HG03280 (cell line): Measurements from ENCODE around the gene ATAD5.
"Not testable (repeated sequence)": the region's sequence is repeated elsewhere in the genome, so short reads cannot be mapped to it uniquely, and the experiment has no call there.

Source experiments
- ATAC-seq: cut with Tn5 transposase; IDR thresholded peaks from one replicate; pipeline ENCODE4 v1.9.1; 2021; ENCODE audit warnings: mild to moderate bottlenecking, moderate library complexity; ENCODE audit not compliant: unreplicated experiment

ATAD5 gene

DNA sequence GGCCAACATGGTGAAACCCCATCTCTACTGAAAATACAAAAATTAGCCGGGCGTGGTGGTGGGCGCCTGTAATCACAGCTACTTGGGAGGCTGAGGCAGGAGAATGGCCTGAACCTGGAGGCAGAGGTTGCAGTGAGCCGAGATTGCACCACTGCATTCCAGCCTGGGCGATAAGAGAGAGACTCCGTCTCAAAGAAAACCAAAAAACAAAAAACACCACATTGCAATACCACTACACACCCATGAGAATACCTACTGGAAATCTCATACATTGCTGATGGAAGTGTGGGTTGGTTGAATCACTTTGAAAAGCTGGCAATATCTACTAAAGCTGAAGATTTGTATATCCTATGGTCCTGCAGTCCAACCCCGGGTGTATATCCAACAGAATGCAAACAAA lies 78.4 kb downstream of the ATAD5 start:
- ATAC-seq, result not testable (repeated sequence)

DNA sequence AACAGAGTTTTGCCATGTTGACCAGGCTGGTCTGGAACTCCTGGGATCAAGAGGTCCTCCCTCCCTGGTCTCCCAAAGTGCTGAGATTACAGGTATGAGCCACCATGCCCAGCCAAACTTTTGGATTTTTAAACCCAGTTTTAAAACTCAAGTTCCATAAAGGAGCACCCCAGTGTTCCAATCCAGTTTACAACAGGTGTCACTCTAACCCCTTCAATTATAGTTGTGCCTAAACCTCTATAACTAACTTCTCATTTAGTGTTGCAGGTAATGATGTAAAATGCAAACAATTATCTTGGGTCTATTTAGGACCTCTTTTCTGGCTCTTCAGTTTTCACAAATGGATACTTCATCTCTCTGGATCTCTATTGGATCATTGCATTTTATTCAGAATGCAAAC lies 82.2 kb downstream of the ATAD5 start:
- ATAC-seq, result no peak

DNA sequence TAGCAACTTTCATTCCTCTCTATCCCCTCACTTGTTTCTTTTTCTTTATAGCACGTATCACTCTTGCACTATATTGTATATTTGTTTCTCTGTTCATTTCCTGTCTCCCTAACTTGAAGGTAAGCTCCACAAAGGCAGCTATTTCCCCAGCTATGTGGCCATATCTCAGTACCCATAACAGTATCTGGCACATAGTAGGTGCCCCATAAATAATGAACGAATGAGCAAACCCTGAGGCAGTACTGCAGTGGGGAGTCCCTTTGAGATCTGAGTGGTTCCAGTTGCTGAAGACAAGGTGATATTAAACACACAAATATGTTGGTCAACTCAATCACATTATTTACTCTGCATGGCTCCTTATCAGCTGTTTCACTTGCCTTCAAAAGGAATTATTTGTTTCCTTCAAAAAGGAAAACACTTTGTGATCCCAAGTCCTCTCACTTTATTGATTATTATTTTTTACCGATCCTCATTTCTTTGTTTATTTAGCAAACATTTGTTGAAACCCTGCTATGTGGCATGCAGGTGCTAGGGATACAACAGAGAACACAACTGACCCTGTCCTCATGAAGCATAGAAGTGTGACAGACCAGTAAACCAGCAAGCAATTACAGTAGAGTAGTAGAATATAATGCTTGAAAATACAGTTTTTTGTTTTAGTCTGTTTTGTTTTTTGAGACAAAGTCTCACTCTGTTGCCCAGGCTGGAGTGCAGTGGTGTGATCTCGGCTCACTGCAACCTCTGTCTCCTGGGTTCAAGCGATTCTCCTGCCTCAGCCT lies 84.3 kb downstream of the ATAD5 start:
- ATAC-seq, result no peak

DNA sequence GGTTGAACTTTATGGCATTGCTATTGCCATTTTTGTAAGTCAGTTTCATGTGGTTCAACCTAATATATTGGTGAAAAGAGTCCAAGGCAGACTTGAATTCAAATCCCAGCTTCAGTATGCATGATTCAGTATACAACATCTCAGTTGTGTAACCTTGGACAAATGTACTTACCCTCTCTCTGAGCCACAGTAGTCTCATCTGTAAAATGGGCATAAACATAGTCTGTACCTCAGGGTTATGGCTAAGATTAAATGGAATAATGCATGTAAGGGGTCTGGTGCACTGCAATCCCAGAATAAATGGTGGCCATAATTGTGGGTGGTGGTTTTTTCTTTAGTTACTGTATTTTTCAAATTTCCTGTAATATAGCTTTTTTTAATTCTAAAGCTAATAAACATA lies 85.3 kb downstream of the ATAD5 start:
- no peak for ATAC-seq

DNA sequence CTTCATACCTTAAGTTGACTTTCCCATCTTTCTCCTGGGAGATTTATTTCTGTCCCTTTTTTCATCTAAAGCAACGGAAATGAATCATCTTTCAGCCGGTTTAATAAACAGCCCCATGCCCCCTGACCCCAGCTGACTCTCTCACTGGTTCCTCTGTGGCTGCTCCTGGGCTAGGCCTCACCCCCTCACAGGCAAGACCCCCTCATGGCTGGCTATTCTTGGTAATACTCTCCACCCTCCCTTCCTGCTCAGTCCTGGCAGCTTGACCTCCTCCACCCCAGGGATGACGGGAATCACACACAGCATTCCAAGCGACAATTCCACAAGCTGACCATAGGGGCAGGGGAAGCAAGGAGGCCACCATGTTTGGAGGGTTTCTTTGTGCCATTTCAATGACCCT lies 88.5 kb downstream of the ATAD5 start:
- no peak for ATAC-seq

DNA sequence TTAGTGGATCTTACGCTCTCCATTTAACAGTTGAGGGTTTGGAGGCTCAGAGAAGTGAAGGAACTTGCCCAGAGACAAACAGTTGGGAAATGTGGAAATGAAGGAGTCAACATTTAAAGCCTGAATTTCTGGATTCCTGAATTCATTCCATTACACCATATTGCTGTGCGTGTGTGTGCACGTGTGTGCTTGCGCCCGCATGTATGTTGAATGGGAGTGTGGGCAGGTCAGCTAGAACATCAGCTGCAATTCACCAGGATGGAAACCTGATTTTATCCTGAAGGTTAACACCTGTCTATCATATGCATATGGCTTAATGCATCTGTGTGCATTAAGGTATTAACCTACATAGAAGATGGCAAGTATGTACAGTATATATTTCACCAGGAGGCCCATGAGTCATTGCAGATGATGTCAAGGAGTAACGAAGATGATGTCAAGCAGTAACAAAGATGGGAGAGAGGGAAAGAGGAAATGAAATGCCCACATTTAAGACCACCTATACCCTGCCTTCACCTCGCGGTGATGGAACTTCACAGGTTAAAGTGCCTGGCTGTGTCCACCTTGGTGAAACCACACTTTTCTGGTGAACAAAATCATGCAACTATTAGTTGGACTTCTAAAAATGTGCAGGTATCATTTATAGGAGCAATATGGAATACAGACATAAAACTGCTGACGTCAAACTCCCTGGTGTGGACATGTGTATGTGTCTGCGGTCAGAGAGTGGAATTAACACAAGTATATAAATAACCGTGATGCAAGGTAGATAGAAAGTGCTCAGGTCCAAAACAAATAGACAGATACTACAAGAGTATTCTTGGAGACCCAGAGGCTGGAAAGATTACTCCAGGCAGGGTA lies 89.1 kb downstream of the ATAD5 start:
- ATAC-seq, result no peak

DNA sequence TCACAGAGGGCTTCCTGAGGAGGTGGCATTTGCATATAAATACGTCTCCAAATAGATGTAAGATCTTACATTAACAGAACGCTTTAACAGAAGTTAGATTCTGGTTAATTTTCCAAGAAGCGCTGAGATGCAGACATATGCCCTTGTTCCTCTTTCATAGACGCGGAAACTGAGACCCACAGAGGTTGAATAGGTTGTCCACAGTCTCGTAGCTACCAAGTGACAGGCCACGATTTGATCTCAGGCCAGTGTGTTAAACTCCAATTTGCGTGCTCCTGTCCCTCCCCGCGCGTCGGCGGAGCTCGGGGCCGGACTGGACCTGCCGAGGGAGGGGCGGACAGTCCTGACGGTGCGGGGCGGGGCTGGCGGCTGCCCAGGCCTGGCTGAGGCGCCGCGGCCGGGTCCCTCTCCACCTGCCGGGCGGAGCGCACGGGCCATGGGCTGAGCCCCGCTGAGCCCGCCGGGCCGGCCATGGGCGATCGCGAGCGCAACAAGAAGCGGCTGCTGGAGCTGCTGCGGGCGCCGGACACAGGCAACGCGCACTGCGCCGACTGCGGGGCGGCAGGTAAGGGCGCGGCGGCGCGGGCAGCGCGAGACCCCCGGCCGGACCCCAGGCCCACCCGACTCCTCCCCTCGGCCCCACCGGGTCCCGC lies 89.9 kb downstream of the ATAD5 start, which contains the start of gene ADAP2:
TSS of gene ADAP2 (plus strand) at position 402 of the 653 bp plus-strand sequence. CDS start at position 472, 70 bp downstream.
- ATAC-seq, result no peak

DNA sequence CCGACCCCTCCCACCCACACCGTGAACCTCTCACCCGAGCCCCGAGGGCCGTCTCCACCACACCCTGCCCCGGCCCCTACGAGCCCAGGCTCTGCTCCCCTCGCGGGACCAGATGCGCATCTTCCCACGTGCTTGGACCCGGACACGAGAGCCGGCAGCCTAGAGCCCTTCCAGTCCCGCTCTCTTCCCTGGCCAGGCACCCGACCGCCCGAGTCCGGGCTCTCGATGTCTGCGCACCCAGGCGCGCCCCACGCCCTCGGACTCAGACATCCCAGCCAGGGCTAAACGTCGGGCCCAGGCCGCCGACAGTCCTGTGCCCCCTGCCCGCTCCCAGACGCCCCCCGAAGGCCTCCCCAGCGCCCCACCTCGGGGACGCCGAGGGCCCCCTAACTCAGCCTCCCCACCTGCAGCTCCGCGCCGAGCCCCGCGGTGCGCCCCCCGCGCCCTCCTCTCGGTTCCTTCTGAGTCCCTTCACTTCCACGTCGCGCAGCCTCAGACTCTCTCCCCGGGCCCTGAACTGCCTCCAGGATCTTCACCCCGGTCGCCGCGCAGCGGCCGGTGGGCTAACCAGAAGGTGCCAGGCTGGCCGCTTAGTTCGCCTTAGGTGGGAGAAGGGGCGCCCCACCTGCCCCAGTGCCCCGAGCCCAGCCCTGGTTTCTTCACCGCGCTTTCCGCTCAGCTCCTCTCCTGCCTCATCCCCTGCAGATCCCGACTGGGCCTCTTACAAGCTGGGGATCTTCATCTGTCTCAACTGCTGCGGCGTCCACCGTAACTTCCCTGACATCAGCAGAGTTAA lies 90.7 kb downstream of the ATAD5 start:
- no peak for ATAC-seq

DNA sequence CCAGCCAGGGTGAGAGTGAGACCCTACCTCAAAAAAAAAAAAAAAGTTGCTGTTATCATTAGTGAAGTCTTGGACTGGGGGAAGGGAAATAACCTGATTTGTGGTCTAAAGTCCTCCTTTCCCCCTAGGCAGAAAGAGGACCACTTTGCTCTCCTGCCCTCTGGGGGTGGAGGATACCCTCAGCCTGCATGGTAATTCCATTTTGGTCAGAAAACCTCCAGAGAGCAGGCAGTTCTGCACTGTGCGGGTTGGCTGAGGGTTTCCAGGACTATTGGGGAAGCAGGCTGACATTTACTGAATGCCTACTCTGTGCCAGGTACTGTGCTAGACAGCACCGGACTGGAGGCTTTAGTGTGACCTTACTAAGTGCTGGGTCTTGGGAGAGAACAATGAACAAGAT lies 92.6 kb downstream of the ATAD5 start:
- ATAC-seq, result no peak

DNA sequence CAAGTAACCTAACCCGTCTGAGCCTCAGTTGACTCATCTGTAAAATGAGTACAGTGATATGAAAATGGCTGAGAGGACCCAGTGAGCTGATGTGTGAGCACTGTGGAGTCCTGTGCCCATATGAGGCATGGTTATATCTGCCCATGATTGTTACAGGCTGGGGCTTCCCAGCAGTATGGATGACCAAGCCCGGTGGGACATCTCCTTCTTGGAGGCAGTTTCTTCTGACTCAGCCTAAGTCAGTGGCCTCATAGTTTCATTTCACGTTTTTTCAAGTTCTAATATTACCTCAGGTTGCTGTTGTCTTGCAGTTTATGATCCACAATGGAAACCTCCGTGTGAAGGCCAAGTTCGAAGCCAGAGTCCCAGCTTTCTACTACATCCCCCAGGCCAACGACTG lies 94.8 kb downstream of the ATAD5 start:
- no peak for ATAC-seq

DNA sequence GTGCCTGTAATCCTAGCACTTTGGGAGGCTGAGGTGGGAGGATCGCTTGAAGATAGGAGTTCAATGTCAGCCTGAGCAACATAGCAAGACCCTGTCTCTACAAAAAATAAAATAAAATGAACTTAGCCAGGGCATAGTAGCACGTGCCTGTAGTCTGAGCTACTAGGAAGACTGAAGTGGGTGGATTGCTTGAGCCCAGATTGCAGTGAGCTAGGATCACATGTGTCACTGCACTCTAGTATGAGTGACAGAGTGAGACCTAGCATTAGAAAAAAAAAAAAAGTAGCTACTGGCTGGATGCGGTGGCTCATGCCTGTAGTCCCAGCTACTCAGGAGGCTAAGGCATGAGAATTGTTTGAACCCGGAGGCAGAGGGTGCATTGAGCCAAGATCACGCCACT lies 96.0 kb downstream of the ATAD5 start:
- ATAC-seq, result no peak

DNA sequence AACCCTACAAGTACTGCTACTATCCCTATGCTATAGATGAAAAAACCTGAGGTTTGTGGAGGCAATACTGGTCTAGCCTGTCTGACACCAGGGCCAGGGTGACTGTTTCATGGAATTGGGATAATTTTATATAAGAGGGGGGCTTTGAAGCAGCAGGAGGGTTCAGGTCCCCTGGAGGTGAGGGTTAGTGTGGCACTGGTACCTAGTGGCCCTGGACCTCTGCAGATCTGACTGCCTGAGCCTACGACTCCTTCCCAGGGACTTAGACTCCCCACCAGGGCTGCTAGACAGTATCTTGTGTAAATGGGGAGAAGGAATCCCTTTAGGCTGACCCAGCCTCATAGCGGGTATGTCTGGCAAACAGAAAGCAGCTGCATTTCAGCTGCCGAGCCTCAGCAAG lies 96.8 kb downstream of the ATAD5 start:
- no peak for ATAC-seq

DNA sequence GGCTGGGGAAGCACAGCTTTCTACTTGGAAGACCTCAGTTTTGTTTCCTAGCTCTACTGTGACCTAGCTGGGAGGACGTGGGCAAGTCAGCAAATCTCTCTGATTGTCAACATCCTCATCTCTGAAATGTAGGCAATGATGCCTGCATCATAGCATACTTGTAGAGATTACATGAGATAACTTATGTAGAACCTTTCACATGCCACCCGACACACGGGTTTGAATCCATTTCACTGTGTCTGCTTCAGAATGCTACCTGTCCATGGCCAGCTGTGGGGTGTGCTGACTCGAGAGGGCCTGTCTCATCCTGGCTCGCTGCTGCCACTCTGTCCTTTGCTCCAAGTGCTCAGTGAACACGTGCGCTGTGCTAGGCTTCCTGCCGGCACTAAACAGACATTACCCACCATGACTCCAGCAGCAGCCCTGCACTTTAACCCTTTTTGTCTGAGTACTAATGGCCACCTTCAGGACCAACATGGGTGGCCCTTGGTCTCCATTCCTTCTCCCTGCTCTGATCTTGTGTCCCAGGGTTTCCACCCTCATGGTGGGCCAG lies 97.4 kb downstream of the ATAD5 start:
- no peak for ATAC-seq

DNA sequence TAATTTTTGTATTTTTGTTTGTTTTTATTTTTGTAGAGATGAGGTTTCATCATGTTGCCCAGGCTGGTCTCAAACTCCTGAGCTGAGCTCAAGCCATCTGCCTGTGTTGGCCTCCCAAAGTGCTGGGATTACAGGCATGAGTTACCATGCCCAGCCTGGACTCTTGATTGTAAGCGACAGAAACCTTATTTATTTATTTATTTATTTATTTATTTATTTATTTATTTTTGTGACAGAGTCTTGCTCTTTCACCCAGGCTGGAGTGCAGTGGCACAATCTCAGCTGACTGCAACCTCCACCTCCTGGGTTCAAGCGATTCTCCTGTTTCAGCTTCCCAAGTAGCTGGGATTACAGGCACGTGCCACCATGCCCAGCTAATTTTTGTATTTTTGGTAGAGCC lies 98.1 kb downstream of the ATAD5 start:
- ATAC-seq, result not testable (repeated sequence)

DNA sequence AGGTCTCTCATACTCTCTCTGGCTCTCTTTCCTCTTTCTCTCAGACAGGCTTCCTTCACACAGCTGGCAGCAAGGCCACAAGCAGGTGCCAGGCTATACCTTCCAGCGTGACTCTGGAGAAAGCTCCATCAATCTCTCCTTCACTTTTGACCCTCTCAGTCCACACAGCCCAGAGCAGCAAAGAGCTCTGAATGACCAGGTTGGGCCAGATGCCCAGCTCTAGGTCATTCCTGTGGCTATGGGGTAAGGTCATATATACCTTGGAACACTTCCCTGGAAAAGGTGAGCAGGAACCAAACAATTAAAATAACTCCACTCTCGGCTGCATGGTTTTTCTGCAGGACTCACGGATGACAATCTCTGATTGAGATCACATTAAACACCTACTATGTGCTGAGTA lies 98.7 kb downstream of the ATAD5 start:
- ATAC-seq, result no peak

DNA sequence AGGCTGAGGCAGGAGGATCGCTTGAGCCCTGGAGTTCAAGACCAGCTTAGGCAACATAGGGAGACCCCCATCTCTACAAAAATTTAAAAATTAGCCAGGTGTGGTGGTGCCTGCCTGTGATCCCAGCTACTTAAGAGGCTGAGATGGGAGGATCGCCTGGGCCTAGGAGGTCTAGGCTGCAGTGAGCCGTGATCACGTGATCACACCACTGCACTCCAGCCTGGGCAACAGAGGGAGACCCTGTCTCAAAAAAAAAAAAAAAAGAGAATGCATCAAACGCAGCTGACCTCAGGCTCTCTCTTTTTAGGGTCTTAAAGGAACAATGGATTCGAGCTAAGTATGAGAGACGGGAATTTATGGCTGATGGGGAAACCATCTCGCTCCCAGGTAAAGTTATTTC lies 99.8 kb downstream of the ATAD5 start:
- not testable (repeated sequence) for ATAC-seq

DNA sequence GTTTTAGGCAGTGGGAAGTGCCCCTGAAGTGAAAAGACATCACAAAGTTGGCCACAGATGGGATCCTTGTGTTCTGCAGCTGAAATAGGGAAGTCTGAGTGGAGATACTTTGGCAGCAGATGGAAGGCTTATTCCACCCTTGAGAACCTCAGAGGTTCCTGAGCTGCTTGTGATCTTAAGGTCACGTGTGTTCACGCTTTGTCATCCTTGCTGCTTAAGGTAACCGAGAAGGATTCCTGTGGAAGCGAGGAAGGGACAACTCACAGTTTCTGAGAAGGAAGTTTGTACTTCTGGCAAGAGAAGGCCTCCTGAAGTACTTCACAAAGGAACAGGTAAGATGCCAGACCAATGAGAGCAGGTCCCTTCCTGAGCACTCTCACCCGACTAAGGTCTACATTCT lies 102.2 kb downstream of the ATAD5 start:
- no peak for ATAC-seq

DNA sequence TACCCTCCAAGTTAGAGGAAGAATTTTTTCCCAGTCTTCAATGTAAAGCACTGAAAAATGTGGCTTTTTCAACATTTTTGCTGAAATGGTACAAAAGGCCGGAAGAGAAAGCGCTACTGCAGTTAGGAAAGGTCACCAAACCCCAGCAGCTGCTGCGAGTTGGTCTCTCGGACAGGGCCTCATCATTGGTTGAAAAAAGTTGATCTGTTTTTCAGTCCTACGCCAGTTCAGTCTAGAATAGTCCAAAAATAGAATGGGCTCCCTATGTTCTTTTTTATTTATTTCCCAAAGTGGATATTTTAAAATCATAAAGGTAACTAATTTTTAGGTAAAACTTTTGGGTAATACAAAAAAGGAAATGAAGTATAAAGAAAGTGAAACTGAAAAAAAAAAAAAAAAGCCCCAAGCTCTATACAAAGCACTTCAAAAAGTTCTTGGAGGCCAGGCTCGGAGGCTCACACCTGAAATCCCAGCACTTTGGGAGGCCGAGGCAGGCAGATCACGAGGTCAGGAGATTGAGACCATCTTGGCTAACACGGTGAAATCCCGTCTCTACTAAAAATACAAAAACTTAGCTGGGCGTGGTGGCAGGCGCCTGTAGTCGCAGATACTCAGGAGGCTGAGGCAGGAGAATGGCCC lies 107.4 kb downstream of the ATAD5 start:
- ATAC-seq, result no peak

DNA sequence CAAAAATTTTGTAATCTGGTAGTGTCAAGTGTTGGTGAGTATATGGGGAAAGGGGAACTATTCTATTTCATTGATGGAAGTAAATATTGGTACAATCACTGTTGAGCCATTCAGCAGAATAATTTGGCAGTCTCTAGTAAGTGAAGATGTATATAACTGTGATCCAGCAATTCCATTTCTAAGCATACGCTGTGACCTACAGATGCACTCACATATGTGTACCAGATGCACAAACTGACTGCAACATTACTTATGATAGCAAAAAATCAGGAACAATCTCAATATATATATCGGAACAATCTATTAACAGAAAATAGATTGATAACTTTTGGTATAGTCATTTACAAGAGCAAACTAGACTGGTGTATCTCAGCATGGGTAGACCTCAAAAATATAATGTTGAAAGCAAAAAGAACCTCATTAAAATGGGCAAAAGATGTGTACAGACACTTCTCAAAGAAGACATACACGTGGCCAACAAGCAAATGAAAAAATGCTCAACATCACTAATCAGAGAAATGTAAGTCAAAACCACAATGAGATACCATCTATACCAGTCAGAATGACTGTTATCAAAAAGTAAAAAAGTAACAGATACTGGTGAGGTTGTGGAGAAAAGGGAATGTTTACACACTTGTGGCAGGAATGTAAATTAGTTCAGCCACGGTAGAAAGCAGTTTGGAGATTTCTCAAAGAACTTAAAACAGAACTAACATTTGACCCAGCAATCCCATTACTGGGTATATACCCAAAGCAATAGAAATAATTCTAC lies 110.7 kb downstream of the ATAD5 start:
- no peak for ATAC-seq
